ENCODE data around the gene UQCRC2.

DNA sequence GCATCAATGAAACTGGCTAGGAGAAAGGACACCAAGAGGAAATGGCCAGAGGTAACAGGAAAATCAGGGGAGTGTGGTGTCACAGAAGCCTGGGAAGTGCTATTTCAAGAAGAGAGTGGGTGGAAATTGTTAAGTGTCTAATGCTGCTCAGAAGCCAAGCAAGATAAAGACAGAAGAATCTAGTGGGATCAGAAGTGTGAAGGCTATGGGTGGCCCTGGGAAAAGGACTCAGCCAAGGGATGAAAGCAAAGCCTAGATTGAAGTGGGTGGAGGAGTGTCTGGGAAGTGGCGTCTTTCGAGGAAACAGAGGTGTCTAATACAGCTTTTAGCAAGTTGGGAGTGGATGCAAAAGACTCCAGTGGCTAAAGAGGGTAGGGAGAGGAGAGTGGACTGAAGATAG, 34.3 kb downstream of the UQCRC2 start:
- TF ChIP-seq RCOR1 (IDR thresholded peaks at IDR 0.05; ENCODE audit: low read length) (no peak), EZH2phosphoT487 (IDR thresholded peaks at IDR 0.05; ENCODE audit: borderline replicate concordance, low read depth) (no peak)
- TF ChIP-seq, protein P1, sequence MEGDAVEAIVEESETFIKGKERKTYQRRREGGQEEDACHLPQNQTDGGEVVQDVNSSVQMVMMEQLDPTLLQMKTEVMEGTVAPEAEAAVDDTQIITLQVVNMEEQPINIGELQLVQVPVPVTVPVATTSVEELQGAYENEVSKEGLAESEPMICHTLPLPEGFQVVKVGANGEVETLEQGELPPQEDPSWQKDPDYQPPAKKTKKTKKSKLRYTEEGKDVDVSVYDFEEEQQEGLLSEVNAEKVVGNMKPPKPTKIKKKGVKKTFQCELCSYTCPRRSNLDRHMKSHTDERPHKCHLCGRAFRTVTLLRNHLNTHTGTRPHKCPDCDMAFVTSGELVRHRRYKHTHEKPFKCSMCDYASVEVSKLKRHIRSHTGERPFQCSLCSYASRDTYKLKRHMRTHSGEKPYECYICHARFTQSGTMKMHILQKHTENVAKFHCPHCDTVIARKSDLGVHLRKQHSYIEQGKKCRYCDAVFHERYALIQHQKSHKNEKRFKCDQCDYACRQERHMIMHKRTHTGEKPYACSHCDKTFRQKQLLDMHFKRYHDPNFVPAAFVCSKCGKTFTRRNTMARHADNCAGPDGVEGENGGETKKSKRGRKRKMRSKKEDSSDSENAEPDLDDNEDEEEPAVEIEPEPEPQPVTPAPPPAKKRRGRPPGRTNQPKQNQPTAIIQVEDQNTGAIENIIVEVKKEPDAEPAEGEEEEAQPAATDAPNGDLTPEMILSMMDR (IDR thresholded peaks at IDR 0.05) = no peak
- TF ChIP-seq, protein P2, sequence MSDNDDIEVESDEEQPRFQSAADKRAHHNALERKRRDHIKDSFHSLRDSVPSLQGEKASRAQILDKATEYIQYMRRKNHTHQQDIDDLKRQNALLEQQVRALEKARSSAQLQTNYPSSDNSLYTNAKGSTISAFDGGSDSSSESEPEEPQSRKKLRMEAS (IDR thresholded peaks at IDR 0.05; ENCODE audit: low read depth) = no peak
